Measurements from ENCODE around the gene EPHA6. TPM values are rescaled to one million over a fixed set of nuclear protein-coding genes. Genes with fewer than 3 reads are reported as not detected.
A peak's percentile ranks its signal among the peaks of the same experiment; 100 is the strongest.

EPHA6 gene
- total and polyA plus RNA-seq, 7 donors, result 0.04 TPM; not detected in 6

GRCh38 chr3:96844204-96844514 lies 29.8 kb downstream of the EPHA6 start:
- intact Hi-C loops (cut with DNase I), result no loop called here
- Histone ChIP-seq H3K9me3 (no peaks in the 10 kb centered on the region), H3K36me3 (ENCODE audit: insufficient read depth in 1 of 2, low read depth in 1 of 2) (no peaks in the 10 kb centered on the region), H3K27me3 (ENCODE audit: insufficient read depth in 3 of 3, low read length in 2 of 3) (no peaks in the 10 kb centered on the region), H3K4me1 (no peaks in the 10 kb centered on the region), H3K27ac (no peak overlapping the region), H3K4me3 (no peak overlapping the region)
- TF ChIP-seq CTCF (IDR thresholded peaks at IDR 0.05), result no peak
- DNase-seq (no peak), ATAC-seq (no peak)

GRCh38 chr3:96852849-96853248 lies 38.5 kb downstream of the EPHA6 start:
- H3K36me3 ChIP-seq (ENCODE audit: insufficient read depth in 1 of 2, low read depth in 1 of 2), result no peaks in the 10 kb centered on the region
- H3K4me3 ChIP-seq, result no peak overlapping the region
- intact Hi-C loops (cut with DNase I), result no loop called here
- H3K27me3 ChIP-seq (ENCODE audit: insufficient read depth in 3 of 3, low read length in 2 of 3), result no peaks in the 10 kb centered on the region
- 86 to 93% (median 87%) methylated on average over 2 of the region's 2 CpGs for WGBS, 3 donors
- H3K27ac ChIP-seq, result no peak overlapping the region
- no peak for TF ChIP-seq CTCF (IDR thresholded peaks at IDR 0.05)
- ATAC-seq (no peak), DNase-seq (no peak)
- H3K9me3 ChIP-seq, result no peaks in the 10 kb centered on the region
- H3K4me1 ChIP-seq, result no peaks in the 10 kb centered on the region

GRCh38 chr3:96860882-96861281 lies 46.5 kb downstream of the EPHA6 start:
- DNase-seq (no peak), ATAC-seq (no peak)
- Histone ChIP-seq H3K4me3 (no peak overlapping the region), H3K27ac (no peak overlapping the region), H3K36me3 (ENCODE audit: insufficient read depth in 1 of 2, low read depth in 1 of 2) (no peaks in the 10 kb centered on the region), H3K4me1 (no peaks in the 10 kb centered on the region), H3K27me3 (ENCODE audit: insufficient read depth in 3 of 3, low read length in 2 of 3) (no peaks in the 10 kb centered on the region), H3K9me3 (no peaks in the 10 kb centered on the region)
- 65 to 76% (median 68%) methylated on average over 1 of the region's 1 CpG for WGBS, 3 donors
- intact Hi-C loops (cut with DNase I), result loop anchor here in 1 of 2 donors (10.0 kb wide), 1 partner anchor 864 kb away; no protein-coding TSS in a partner anchor
- no peak for TF ChIP-seq CTCF (IDR thresholded peaks at IDR 0.05)

GRCh38 chr3:96863129-96863740 lies 48.8 kb downstream of the EPHA6 start:
- peak; percentile 45 for TF ChIP-seq CTCF (IDR thresholded peaks at IDR 0.05)
- no peak for DNase-seq
- Histone ChIP-seq H3K36me3 (ENCODE audit: insufficient read depth in 1 of 2, low read depth in 1 of 2) (no peaks in the 10 kb centered on the region), H3K27ac (no peak overlapping the region), H3K4me1 (no peaks in the 10 kb centered on the region), H3K27me3 (ENCODE audit: insufficient read depth in 3 of 3, low read length in 2 of 3) (no peaks in the 10 kb centered on the region), H3K4me3 (no peak overlapping the region), H3K9me3 (no peaks in the 10 kb centered on the region)
- WGBS, 3 donors, result 0 to 6% (median 6%) methylated on average over 1 of the region's 1 CpG
- ATAC-seq, result no peak
- intact Hi-C loops (cut with DNase I), result loop anchor here in 1 of 2 donors (10.0 kb wide), 1 partner anchor 862 kb away; no protein-coding TSS in a partner anchor

GRCh38 chr3:96865605-96866004 lies 51.2 kb downstream of the EPHA6 start:
- WGBS, 3 donors, result 46 to 67% (median 52%) methylated on average over 2 of the region's 2 CpGs
- no peak for DNase-seq
- no peaks in the 10 kb centered on the region for H3K4me1 ChIP-seq
- no peaks in the 10 kb centered on the region for H3K9me3 ChIP-seq
- ATAC-seq, result no peak
- intact Hi-C loops (cut with DNase I), result loop anchor here in 1 of 2 donors (10.0 kb wide), 1 partner anchor 859 kb away; no protein-coding TSS in a partner anchor
- no peak overlapping the region for H3K27ac ChIP-seq
- TF ChIP-seq CTCF (IDR thresholded peaks at IDR 0.05), result no peak
- H3K36me3 ChIP-seq (ENCODE audit: insufficient read depth in 1 of 2, low read depth in 1 of 2), result no peaks in the 10 kb centered on the region
- H3K27me3 ChIP-seq (ENCODE audit: insufficient read depth in 3 of 3, low read length in 2 of 3), result no peaks in the 10 kb centered on the region
- no peak overlapping the region for H3K4me3 ChIP-seq
